ENCODE results near the gene SGPP2. TPM values are rescaled to one million over a fixed set of nuclear protein-coding genes. Genes with fewer than 3 reads are reported as not detected.
"Not testable (repeated sequence)": the region's sequence is repeated elsewhere in the genome, so short reads cannot be mapped to it uniquely, and the experiment has no call there.

SGPP2 gene
- total RNA-seq, 1 donor from 2014 or later, result 9.7 TPM

- H3K4me3 ChIP-seq (ENCODE audit: low read depth, low read length), result peak overlapping the region; percentile 75
- peak; percentile 81 for DNase-seq (ENCODE audit: low read depth)
- TF ChIP-seq CTCF (conservative IDR thresholded peaks at IDR 0.05; ENCODE audit: low read depth, low read length), result no peak
Measured at GRCh38 chr2:222427646-222428301, 3.4 kb downstream of the SGPP2 start.

- no peak for TF ChIP-seq CTCF (conservative IDR thresholded peaks at IDR 0.05; ENCODE audit: low read depth, low read length)
- no peak for DNase-seq (ENCODE audit: low read depth)
- H3K4me3 ChIP-seq (ENCODE audit: low read depth, low read length), result no peak overlapping the region
Measured at GRCh38 chr2:222430071-222430470, 5.7 kb downstream of the SGPP2 start.

GRCh38 chr2:222430681-222431080 is 6.3 kb downstream of the SGPP2 start:
- no peak for DNase-seq (ENCODE audit: low read depth)
- no peak overlapping the region for H3K4me3 ChIP-seq (ENCODE audit: low read depth, low read length)
- TF ChIP-seq CTCF (conservative IDR thresholded peaks at IDR 0.05; ENCODE audit: low read depth, low read length), result no peak

- DNase-seq (ENCODE audit: low read depth), result no peak
- no peak for TF ChIP-seq CTCF (conservative IDR thresholded peaks at IDR 0.05; ENCODE audit: low read depth, low read length)
- no peak overlapping the region for H3K4me3 ChIP-seq (ENCODE audit: low read depth, low read length)
Measured at GRCh38 chr2:222431869-222432268, 7.5 kb downstream of the SGPP2 start.

- H3K4me3 ChIP-seq (ENCODE audit: low read depth, low read length), result peak overlapping the region; percentile 12
- peak; percentile 21 for TF ChIP-seq CTCF (conservative IDR thresholded peaks at IDR 0.05; ENCODE audit: low read depth, low read length)
- DNase-seq (ENCODE audit: low read depth), result peak; percentile 81
Measured at GRCh38 chr2:222433332-222434173, 9.2 kb downstream of the SGPP2 start.

DNA sequence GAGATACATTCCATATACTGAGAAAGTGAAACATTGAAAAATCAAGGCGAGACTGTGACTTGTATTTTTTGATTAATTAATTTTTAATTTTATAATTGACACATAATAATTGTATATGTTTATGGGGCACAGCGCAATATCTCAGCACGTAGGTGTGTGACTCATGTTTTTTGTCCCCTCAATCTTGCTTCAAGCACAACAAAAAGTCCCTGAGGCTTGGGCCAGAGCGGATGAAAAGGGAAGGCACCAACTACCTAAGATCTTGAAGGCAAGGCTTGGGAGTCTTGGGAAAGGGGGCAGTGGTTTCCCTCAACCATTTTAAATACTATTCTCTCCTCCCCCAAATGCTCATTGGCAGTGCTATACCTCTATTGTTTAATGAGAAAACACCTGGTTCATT is 9.9 kb downstream of the SGPP2 start:
- TF ChIP-seq CTCF (conservative IDR thresholded peaks at IDR 0.05; ENCODE audit: low read depth, low read length), result no peak
- H3K4me3 ChIP-seq (ENCODE audit: low read depth, low read length), result no peak overlapping the region
- no peak for DNase-seq (ENCODE audit: low read depth)

DNA sequence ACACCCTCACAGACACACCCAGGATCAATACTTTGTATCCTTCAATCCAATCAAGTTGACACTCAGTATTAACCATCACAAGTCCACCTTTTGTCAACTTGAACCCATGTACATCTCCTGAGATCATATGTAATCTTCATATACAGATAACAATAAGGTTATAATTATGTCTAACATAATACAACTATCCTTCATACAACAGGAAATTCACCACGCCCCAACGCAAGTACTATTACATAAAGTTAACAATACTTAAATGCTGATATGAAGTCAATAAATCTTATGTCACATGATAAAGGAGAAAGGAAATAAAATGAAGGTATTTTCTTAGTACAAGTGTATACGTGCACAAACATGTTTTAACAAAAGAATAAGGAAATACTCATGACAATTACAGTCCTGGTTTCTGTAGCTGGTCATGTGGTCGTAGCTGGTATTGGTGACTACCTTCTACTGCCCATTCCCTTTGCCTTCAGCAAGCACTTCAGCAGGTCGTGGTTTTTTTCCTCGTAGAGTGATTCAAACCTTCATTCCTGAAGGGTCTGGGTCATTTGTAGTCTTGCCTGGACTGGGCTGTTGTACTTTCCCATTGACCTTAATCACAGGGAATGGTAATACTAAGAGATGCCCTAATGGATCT is 11.2 kb downstream of the SGPP2 start:
- DNase-seq (ENCODE audit: low read depth); H3K4me3 ChIP-seq (ENCODE audit: low read depth, low read length): not testable (repeated sequence)
